Measurements from ENCODE around the gene C1orf167. TPM values are rescaled to one million over a fixed set of nuclear protein-coding genes. Genes with fewer than 3 reads are reported as not detected.

Gene C1orf167
- total and polyA plus RNA-seq, 2 experiments from 2014 or later = 1.7 to 2.2 TPM

GRCh38 chr1:11765661-11766428, 3.9 kb downstream of the C1orf167 start (continued):
- TF ChIP-seq, protein P1, sequence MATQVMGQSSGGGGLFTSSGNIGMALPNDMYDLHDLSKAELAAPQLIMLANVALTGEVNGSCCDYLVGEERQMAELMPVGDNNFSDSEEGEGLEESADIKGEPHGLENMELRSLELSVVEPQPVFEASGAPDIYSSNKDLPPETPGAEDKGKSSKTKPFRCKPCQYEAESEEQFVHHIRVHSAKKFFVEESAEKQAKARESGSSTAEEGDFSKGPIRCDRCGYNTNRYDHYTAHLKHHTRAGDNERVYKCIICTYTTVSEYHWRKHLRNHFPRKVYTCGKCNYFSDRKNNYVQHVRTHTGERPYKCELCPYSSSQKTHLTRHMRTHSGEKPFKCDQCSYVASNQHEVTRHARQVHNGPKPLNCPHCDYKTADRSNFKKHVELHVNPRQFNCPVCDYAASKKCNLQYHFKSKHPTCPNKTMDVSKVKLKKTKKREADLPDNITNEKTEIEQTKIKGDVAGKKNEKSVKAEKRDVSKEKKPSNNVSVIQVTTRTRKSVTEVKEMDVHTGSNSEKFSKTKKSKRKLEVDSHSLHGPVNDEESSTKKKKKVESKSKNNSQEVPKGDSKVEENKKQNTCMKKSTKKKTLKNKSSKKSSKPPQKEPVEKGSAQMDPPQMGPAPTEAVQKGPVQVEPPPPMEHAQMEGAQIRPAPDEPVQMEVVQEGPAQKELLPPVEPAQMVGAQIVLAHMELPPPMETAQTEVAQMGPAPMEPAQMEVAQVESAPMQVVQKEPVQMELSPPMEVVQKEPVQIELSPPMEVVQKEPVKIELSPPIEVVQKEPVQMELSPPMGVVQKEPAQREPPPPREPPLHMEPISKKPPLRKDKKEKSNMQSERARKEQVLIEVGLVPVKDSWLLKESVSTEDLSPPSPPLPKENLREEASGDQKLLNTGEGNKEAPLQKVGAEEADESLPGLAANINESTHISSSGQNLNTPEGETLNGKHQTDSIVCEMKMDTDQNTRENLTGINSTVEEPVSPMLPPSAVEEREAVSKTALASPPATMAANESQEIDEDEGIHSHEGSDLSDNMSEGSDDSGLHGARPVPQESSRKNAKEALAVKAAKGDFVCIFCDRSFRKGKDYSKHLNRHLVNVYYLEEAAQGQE (IDR thresholded peaks at IDR 0.05; ENCODE audit: unreplicated experiment) = no peak
- TF ChIP-seq CTCF (conservative IDR thresholded peaks at IDR 0.05; ENCODE audit: low read depth in 2 of 2) (no peak), EZH2phosphoT487 (IDR thresholded peaks at IDR 0.05; ENCODE audit: unreplicated experiment) (no peak), EZH2 (IDR thresholded peaks at IDR 0.05; ENCODE audit: low read depth, unreplicated experiment) (no peak), STAT1 (IDR thresholded peaks at IDR 0.05; ENCODE audit: unreplicated experiment) (no peak)

DNA sequence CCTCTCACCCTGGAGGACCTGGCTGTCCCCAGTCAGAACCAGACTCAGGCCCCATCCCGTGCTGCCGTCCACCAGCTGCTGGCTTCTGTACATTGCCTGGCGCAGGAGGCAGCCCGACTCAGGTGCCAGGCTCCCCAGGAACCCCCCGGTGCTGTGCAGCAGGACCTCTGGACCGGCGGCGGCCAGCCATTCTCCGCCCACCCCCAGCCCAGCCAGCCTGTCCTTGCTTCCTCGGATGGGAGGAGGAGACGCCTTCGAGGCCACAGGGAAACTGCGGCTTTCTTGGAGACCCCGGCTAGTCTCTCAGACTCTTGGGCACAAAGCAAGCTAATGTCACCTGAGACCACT, 4.4 kb downstream of the C1orf167 start:
- Histone ChIP-seq H3K79me2 (replicated peaks; ENCODE audit: insufficient read depth) (no peaks in the 10 kb centered on the region), H3K36me3 (ENCODE audit: insufficient read depth) (no peaks in the 10 kb centered on the region), H3K9me2 (ENCODE audit: insufficient read depth) (no peaks in the 10 kb centered on the region), H3K4me1 (ENCODE audit: insufficient read depth) (peaks cover 5% of the 10 kb centered on the region; the same call in 1 of the 2 replicates), H3K27ac (ENCODE audit: low read depth) (no peak overlapping the region), H3F3A (replicated peaks; ENCODE audit: low read depth) (peaks cover 5% of the 10 kb centered on the region; the same call in 1 of the 2 replicates), H2AFZ (no peak overlapping the region), H3K27me3 (ENCODE audit: insufficient read depth) (peaks cover 13% of the 10 kb centered on the region), H3K4me2 (no peak overlapping the region), H4K20me1 (replicated peaks; ENCODE audit: insufficient read depth) (no peaks in the 10 kb centered on the region), H3K4me3 (no peak overlapping the region)
- TF ChIP-seq, protein P1 (IDR thresholded peaks at IDR 0.05; ENCODE audit: unreplicated experiment) = no peak
- Mint-ChIP-seq H3K4me1 (peaks cover 14% of the 10 kb centered on the region), H3K36me3 (ENCODE audit: low read depth) (no peaks in the 10 kb centered on the region), H3K4me3 (no peak overlapping the region), H3K27me3 (ENCODE audit: insufficient read depth, low read depth, poor library complexity) (peaks cover 26% of the 10 kb centered on the region), H3K27ac (no peak overlapping the region), H3K9me3 (no peaks in the 10 kb centered on the region; the same call in 2 of the 3 replicates)
- DNase-seq (ENCODE audit: low spot score) (no peak), ATAC-seq (no peak)
